Ovary (tissue), 3 donors: ENCODE measurements around the gene TBL1X.

Source experiments
- POLR2A ChIP-seq: fragments of 450-650 bp; IDR thresholded peaks from one replicate; pipeline ENCODE4 v1.6.1; 2017; ENCODE audit warnings: antibody characterized with exemption, mild to moderate bottlenecking, moderate library complexity
- TF ChIP-seq, protein P1 (sequence below), 3 donors: fragments of 450-650 bp in 2 of 3; fragments of 200-600 bp in 1 of 3; IDR thresholded peaks; one replicate each; pipeline versions ENCODE4 v1.5.1 to v1.8.0; 2016 to 2022; ENCODE audit warnings: antibody characterized with exemption in 3 of 3, mild to moderate bottlenecking in 1 of 3
- donor health status: DM: no; HTN: no; CAD: no.

DNA sequence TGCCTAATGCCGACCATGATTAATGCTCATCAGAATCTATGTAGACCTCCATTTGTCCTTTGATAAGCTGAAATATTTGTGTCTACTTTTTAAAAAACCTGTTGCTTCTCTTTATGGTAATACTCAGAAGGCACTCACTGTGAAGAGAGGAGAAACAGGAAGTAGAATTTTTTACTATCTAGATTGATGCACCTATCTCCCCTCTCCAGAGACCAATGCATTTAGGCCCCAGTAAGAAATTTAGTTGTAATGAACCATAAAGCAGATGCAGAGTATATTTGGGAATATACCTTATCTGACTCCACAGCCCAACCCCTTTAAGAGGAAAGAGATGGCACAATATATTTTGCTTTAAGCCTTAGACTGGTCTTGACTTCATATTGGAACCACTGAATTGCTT lies 11.1 kb downstream of the TBL1X start:
- no peak for TF ChIP-seq POLR2A
- TF ChIP-seq, protein P1, sequence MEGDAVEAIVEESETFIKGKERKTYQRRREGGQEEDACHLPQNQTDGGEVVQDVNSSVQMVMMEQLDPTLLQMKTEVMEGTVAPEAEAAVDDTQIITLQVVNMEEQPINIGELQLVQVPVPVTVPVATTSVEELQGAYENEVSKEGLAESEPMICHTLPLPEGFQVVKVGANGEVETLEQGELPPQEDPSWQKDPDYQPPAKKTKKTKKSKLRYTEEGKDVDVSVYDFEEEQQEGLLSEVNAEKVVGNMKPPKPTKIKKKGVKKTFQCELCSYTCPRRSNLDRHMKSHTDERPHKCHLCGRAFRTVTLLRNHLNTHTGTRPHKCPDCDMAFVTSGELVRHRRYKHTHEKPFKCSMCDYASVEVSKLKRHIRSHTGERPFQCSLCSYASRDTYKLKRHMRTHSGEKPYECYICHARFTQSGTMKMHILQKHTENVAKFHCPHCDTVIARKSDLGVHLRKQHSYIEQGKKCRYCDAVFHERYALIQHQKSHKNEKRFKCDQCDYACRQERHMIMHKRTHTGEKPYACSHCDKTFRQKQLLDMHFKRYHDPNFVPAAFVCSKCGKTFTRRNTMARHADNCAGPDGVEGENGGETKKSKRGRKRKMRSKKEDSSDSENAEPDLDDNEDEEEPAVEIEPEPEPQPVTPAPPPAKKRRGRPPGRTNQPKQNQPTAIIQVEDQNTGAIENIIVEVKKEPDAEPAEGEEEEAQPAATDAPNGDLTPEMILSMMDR (IDR thresholded peaks at IDR 0.05): no peak
